Measurements from ENCODE around the gene VIPR2.

- TF ChIP-seq ZNF672 (CRISPR knock-in tag; IDR thresholded peaks at IDR 0.05) (no peak), TAF1 (CRISPR knock-in tag; IDR thresholded peaks at IDR 0.05) (no peak), MYC (CRISPR knock-in tag; IDR thresholded peaks at IDR 0.05; ENCODE audit: borderline replicate concordance) (no peak), ZNF549 (CRISPR knock-in tag; IDR thresholded peaks at IDR 0.05) (no peak), CHCHD3 (CRISPR knock-in tag; IDR thresholded peaks at IDR 0.05) (no peak), ATF7-NPFF (CRISPR knock-in tag; IDR thresholded peaks at IDR 0.05; ENCODE audit: low read depth) (no peak), ZBTB1 (CRISPR knock-in tag; IDR thresholded peaks at IDR 0.05; ENCODE audit: borderline replicate concordance) (no peak), CEBPZ (IDR thresholded peaks at IDR 0.05; ENCODE audit: low read length) (no peak), MAX (IDR thresholded peaks at IDR 0.05) (no peak), NR2C2 (CRISPR knock-in tag; IDR thresholded peaks at IDR 0.05; ENCODE audit: borderline replicate concordance) (no peak), TARDBP (CRISPR knock-in tag; IDR thresholded peaks at IDR 0.05) (no peak), KDM4B (CRISPR knock-in tag; IDR thresholded peaks at IDR 0.05) (no peak)
Measured at GRCh38 chr7:159004411-159004810, 140.3 kb downstream of the VIPR2 start.
